Measurements from ENCODE around the gene VSX2.

GRCh38 chr14:74242780-74243042, 3.5 kb downstream of the VSX2 start:
- no peak for TF ChIP-seq CTCF (IDR thresholded peaks at IDR 0.05; ENCODE audit: low read depth, low read length, poor library complexity, severe bottlenecking)
- TF ChIP-seq EZH2phosphoT487 (IDR thresholded peaks at IDR 0.05; ENCODE audit: borderline replicate concordance, low read length) = no peak
